HepG2 (cell line): ENCODE measurements around the gene UBP1. TPM values are rescaled to one million over a fixed set of nuclear protein-coding genes. Genes with fewer than 3 reads are reported as not detected.

Experiments
- ATAC-seq: fragments of 200-7000 bp; cut with Tn5 transposase; 3 replicates; pipeline ENCODE4 v1.9.1; 2020; ENCODE audit warnings: mild to moderate bottlenecking, moderate library complexity
- BruUV-seq: library from RNA; stranded (reverse); fragments of 400-500 nt; replicated peaks from 2 replicates; lab custom pipeline; 2021; lab: Mats Ljungman, UMichigan
- CTCF ChIA-PET: fragments of 300-600 bp; formaldehyde crosslinking; extraction: SDS; loops from one replicate; lab custom pipeline; 2021; ENCODE audit warnings: low total read pairs, inconsistent platforms, low intra/inter-chr PET ratio; lab: Yijun Ruan, JAX
- POLR2A ChIA-PET: fragments of 350-600 bp; sonication (Branson Sonifier 250); formaldehyde crosslinking; loops from one replicate; lab custom pipeline; 2020; ENCODE audit warnings: antibody characterized with exemption, inconsistent platforms; lab: Yijun Ruan, JAX
- DNase-seq: peaks from one replicate; pipeline ENCODE4 v3.0.0-alpha.2; 2015; ENCODE audit warnings: low spot score
- FAIRE-seq: peaks from 3 replicates; lab custom pipeline; 2011; peaks lifted over from hg19 to GRCh38; lab: Jason Lieb, UNC
- H2AFZ ChIP-seq: one replicate; pipeline ENCODE4 v1.6.1; 2011; ENCODE audit warnings: low read length, inconsistent platforms
- H3K27ac ChIP-seq: fragments of 300-600 bp; 3 replicates; pipeline ENCODE4 v1.8.0; 2011; ENCODE audit warnings: mixed run types, mild to moderate bottlenecking, mixed read lengths, low read length, inconsistent platforms; ENCODE audit not compliant: insufficient read depth; ENCODE audit errors: extremely low read length
- H3K27me3 ChIP-seq, 2 experiments: fragments of 200-600 bp in 1 of 2; 2 replicates in 1 of 2; 3 replicates in 1 of 2; pipeline versions ENCODE4 v1.6.0 to v1.8.0; 2011; ENCODE audit warnings: low read length in 2 of 2, mild to moderate bottlenecking in 2 of 2, moderate library complexity in 2 of 2, inconsistent platforms in 1 of 2; ENCODE audit not compliant: insufficient read depth in 2 of 2, control insufficient read depth in 1 of 2
- H3K36me3 ChIP-seq, 2 experiments: fragments of 200-600 bp in 1 of 2; replicated peaks in 1 of 2; 2 replicates in 1 of 2; 3 replicates in 1 of 2; pipeline versions ENCODE4 v1.5.1 to v1.8.0; 2011; ENCODE audit warnings: low read length in 2 of 2, inconsistent platforms in 1 of 2; ENCODE audit not compliant: insufficient read depth in 2 of 2, control insufficient read depth in 1 of 2
- H3K4me1 ChIP-seq: 2 replicates; pipeline ENCODE4 v1.5.1; 2012; ENCODE audit warnings: low read length, inconsistent platforms; ENCODE audit not compliant: insufficient read depth
- H3K4me2 ChIP-seq: 2 replicates; pipeline ENCODE4 v1.6.0; 2011; ENCODE audit warnings: low read depth, low read length, inconsistent platforms
- H3K4me3 ChIP-seq, 3 experiments: fragments of 200-600 bp in 1 of 3; sonication (generic), shearing (Covaris generic) in 1 of 3; replicated peaks in 1 of 3; 2 replicates each; pipeline ENCODE4 v1.5.1; 2011 to 2016; ENCODE audit warnings: low read length in 3 of 3, inconsistent platforms in 2 of 3, low read depth in 2 of 3, mild to moderate bottlenecking in 2 of 3, control low read depth in 1 of 3, mixed read lengths in 1 of 3; ENCODE audit not compliant: insufficient read depth in 1 of 3
- H3K79me2 ChIP-seq: one replicate; pipeline ENCODE4 v1.6.1; 2011; ENCODE audit warnings: low read length, inconsistent platforms; ENCODE audit not compliant: insufficient read depth
- H3K9ac ChIP-seq: 2 replicates; pipeline ENCODE4 v1.6.0; 2011; ENCODE audit warnings: mild to moderate bottlenecking, low read depth, low read length, inconsistent platforms; ENCODE audit not compliant: insufficient read depth
- H3K9me3 ChIP-seq: 2 replicates; pipeline ENCODE4 v1.5.1; 2012; ENCODE audit warnings: mild to moderate bottlenecking, low read length
- H4K20me1 ChIP-seq: 2 replicates; pipeline ENCODE4 v1.6.0; 2011; ENCODE audit warnings: inconsistent platforms, mild to moderate bottlenecking, low read length, moderate library complexity; ENCODE audit not compliant: insufficient read depth
- CTCF ChIP-seq: sonication (generic); formaldehyde crosslinking; IDR thresholded peaks from 2 replicates; pipeline ENCODE4 v1.5.0; 2020; ENCODE audit warnings: mild to moderate bottlenecking, missing genetic modification reagents, moderate library complexity
- MXD4 ChIP-seq: IDR thresholded peaks from 2 replicates; pipeline ENCODE4 v1.6.1; 2016; ENCODE audit warnings: mild to moderate bottlenecking, missing biosample characterization, missing genetic modification reagents
- SMAD9 ChIP-seq: sonication (generic); formaldehyde crosslinking; IDR thresholded peaks from 2 replicates; pipeline ENCODE4 v1.5.1; 2020; ENCODE audit warnings: mild to moderate bottlenecking, missing genetic modification reagents
- TMF1 ChIP-seq: sonication (generic); formaldehyde crosslinking; IDR thresholded peaks from 2 replicates; pipeline ENCODE4 v1.8.1; 2022; ENCODE audit warnings: low read depth, missing genetic modification reagents
- WGBS: methylation state at CpG from one replicate; pipeline ENCODE4 v1.1.6; 2017; ENCODE audit warnings: low lambda C conversion rate; 5-methylcytosine and 5-hydroxymethylcytosine counted together
- in situ Hi-C: cut with HindIII; loops from 2 replicates; pipeline ENCODE4 v1.10.0; 2017; ENCODE audit warnings: low pct_unique_long_range_greater_than_20kb; ENCODE audit not compliant: extremely low pct_ligation_motif_present
- intact Hi-C: fragments of 100-400 bp; cut with micrococcal nuclease; formaldehyde crosslinking; loops from one replicate; pipeline ENCODE4 v1.10.0; 2022; ENCODE audit not compliant: unreplicated experiment
- polyA plus RNA-seq, 8 experiments: library from polyadenylated mRNA; depleted of rRNA in 3 of 8; stranded (reverse) in 7 of 8; unstranded in 1 of 8; fragments of >200 nt; fragmentation: Illumina TruSeq in 4 of 8; extraction: Trizol in 4 of 8; gene quantifications; 2 replicates each; pipeline versions ENCODE4 v1.2.1 to v1.2.3, GENCODE V29; 2011 to 2016; ENCODE audit warnings: low read depth in 4 of 8, missing spikeins in 1 of 8, mixed read lengths in 1 of 8; ENCODE audit not compliant: insufficient read depth in 1 of 8
- total RNA-seq, 5 experiments: library from RNA; depleted of rRNA; stranded (reverse); fragments of >200 nt; fragmentation: Illumina TruSeq; extraction: Trizol; gene quantifications; 2 replicates each; pipeline ENCODE4 v1.2.3, GENCODE V29; 2016; ENCODE audit warnings: low read depth in 1 of 5

UBP1 gene
- total and polyA plus RNA-seq, 2 of the 13 experiments (the other 11 are each of a cell fraction or from before 2014, with no cell fraction given) = 48.3 to 79.9 TPM

- Histone ChIP-seq H4K20me1 (peaks cover 32% of the 10 kb centered on the region), H2AFZ (no peak overlapping the region), H3K4me1 (peaks cover 18% of the 10 kb centered on the region), H3K4me2 (no peak overlapping the region), H3K9ac (no peak overlapping the region), H3K9me3 (no peaks in the 10 kb centered on the region), H3K36me3 (peaks cover 4 to 41% of the 10 kb centered on the region in 2 experiments; a peak in 3 of 5 replicates), H3K27ac (no peak overlapping the region), H3K27me3 (no peaks in the 10 kb centered on the region), H3K79me2 (peaks cover 75% of the 10 kb centered on the region), H3K4me3 (no peak overlapping the region)
- intact Hi-C loops (no loop called here), in situ Hi-C loops (no loop called here)
- no peak for TF ChIP-seq TMF1 (CRISPR knock-in tag)
- no peak for TF ChIP-seq MXD4 (CRISPR knock-in tag)
- no TSS peak for BruUV-seq
- WGBS = 98% methylated on average over 10 of the region's 10 CpGs
- CTCF ChIA-PET = no interaction called here
- DNase-seq = no peak
- ATAC-seq = no peak
- POLR2A ChIA-PET = no interaction called here
- no peak for FAIRE-seq
These were observed 15.4 kb downstream of the UBP1 start for GRCh38 chr3:33424606-33425452.

GRCh38 chr3:33420966-33421365, 19.2 kb downstream of the UBP1 start:
- Histone ChIP-seq H3K9me3 (no peaks in the 10 kb centered on the region), H3K27me3 (no peaks in the 10 kb centered on the region), H2AFZ (no peak overlapping the region), H3K4me2 (no peak overlapping the region), H3K4me3 (no peak overlapping the region), H4K20me1 (peaks cover 7% of the 10 kb centered on the region; the same call in 1 of the 2 replicates), H3K4me1 (no peaks in the 10 kb centered on the region), H3K79me2 (peaks cover 50% of the 10 kb centered on the region), H3K9ac (no peak overlapping the region), H3K27ac (no peak overlapping the region), H3K36me3 (peaks cover 4 to 67% of the 10 kb centered on the region in 2 experiments; a peak in 4 of 5 replicates)
- FAIRE-seq (no peak), ATAC-seq (peak; percentile 84), DNase-seq (no peak)
- intact Hi-C loops = no loop called here
- POLR2A ChIA-PET = no interaction called here
- BruUV-seq = no TSS peak
- TF ChIP-seq CTCF (0 out of 2 replicates have a peak, but pooled peaks have one; percentile 4), SMAD9 (no peak)
- in situ Hi-C loops = no loop called here
- CTCF ChIA-PET = no interaction called here
- 100% methylated on average over 2 of the region's 2 CpGs for WGBS
